Smooth muscle cell (in vitro differentiated cells): ENCODE data around the gene SERGEF. TPM values are rescaled to one million over a fixed set of nuclear protein-coding genes. Genes with fewer than 3 reads are reported as not detected.

Experiments
- DNase-seq: peaks from one replicate; lab custom pipeline; 2025; ENCODE audit not compliant: unreplicated experiment; lab: John Stamatoyannopoulos, UW
- H2AFZ ChIP-seq: fragments of 200-600 bp; sonication (generic); 2 replicates; pipeline ENCODE4 v1.6.0; 2016; ENCODE audit warnings: antibody characterized with exemption, low read depth, mild to moderate bottlenecking
- H3F3A ChIP-seq: fragments of 200-600 bp; sonication (generic); 2 replicates; pipeline ENCODE4 v1.6.0; 2017; ENCODE audit warnings: antibody characterized with exemption, low read depth
- H3K27ac ChIP-seq: fragments of 200-600 bp; sonication (generic); 2 replicates; pipeline ENCODE4 v1.5.1; 2016; ENCODE audit warnings: low read depth, mild to moderate bottlenecking
- H3K27me3 ChIP-seq: fragments of 200-600 bp; sonication (generic); 2 replicates; pipeline ENCODE4 v1.6.1; 2016; ENCODE audit warnings: low read depth, mild to moderate bottlenecking
- H3K36me3 ChIP-seq: fragments of 200-600 bp; sonication (generic); 2 replicates; pipeline ENCODE4 v1.5.1; 2016; ENCODE audit warnings: low read depth
- H3K4me1 ChIP-seq: fragments of 200-600 bp; sonication (generic); 2 replicates; pipeline ENCODE4 v1.5.1; 2016; ENCODE audit warnings: low read depth
- H3K4me2 ChIP-seq: fragments of 200-600 bp; sonication (generic); 2 replicates; pipeline ENCODE4 v1.6.0; 2016; ENCODE audit warnings: mild to moderate bottlenecking
- H3K4me3 ChIP-seq: fragments of 200-600 bp; sonication (generic); 2 replicates; pipeline ENCODE4 v1.5.1; 2016; ENCODE audit warnings: mild to moderate bottlenecking
- H3K79me2 ChIP-seq: fragments of 200-600 bp; sonication (generic); 2 replicates; pipeline ENCODE4 v1.6.0; 2016; ENCODE audit warnings: low read depth, mild to moderate bottlenecking
- H3K9ac ChIP-seq: fragments of 200-600 bp; sonication (generic); 2 replicates; pipeline ENCODE4 v1.6.0; 2016; ENCODE audit warnings: low read depth
- H3K9me3 ChIP-seq: fragments of 200-600 bp; sonication (generic); replicated peaks from 2 replicates; pipeline ENCODE4 v1.5.1; 2016; ENCODE audit warnings: low read depth
- H4K20me1 ChIP-seq: fragments of 200-600 bp; sonication (generic); 2 replicates; pipeline ENCODE4 v1.6.0; 2016; ENCODE audit warnings: low read depth
- CTCF ChIP-seq: fragments of 200-600 bp; sonication (generic); IDR thresholded peaks from 2 replicates; pipeline ENCODE4 v1.5.1; 2017; ENCODE audit warnings: borderline replicate concordance, mild to moderate bottlenecking, antibody characterized with exemption; ENCODE audit not compliant: insufficient read depth, poor library complexity, severe bottlenecking
- WGBS: methylation state at CpG from one replicate; pipeline ENCODE4 v1.1.7; 2016; ENCODE audit warnings: low lambda C conversion rate; 5-methylcytosine and 5-hydroxymethylcytosine counted together
- polyA plus RNA-seq: library from polyadenylated mRNA; unstranded; fragments of >200 nt; fragmentation: Nextera tagmentation; extraction: Ambion mirVana; gene quantifications from 2 replicates; pipeline ENCODE4 v1.2.1, GENCODE V29; 2016
- total RNA-seq: library from RNA; depleted of rRNA; stranded (reverse); fragments of >200 nt; gene quantifications from 2 replicates; pipeline ENCODE4 v1.2.3, GENCODE V29; 2014

SERGEF gene
- total and polyA plus RNA-seq, 2 experiments from 2014 or later, result 4.9 to 7.4 TPM

DNA sequence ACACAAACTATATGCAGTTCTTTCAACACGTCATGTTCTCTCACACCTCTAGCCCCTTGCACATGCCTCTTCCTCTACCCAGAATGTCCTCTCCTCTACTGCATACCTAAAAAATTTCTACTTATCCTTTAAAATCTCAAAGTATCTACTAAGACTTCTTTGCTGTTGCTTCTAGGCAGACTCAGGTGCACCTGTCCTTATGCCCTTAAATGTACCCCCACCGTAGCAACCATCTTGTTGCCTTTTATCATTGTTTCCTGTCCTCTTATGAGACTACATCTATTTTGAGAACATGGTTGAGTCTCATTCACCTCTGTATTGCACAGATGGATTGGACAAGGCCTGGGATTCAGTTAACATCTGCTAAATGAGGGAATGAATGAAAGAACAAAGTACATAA is 134.1 kb downstream of the SERGEF start:
- no peaks in the 10 kb centered on the region for H3K4me1 ChIP-seq
- H3K27me3 ChIP-seq, result no peaks in the 10 kb centered on the region
- DNase-seq, result no peak
- no peaks in the 10 kb centered on the region for H4K20me1 ChIP-seq
- no peak for TF ChIP-seq CTCF
- no peaks in the 10 kb centered on the region for H3K36me3 ChIP-seq
- no peak overlapping the region for H3K9ac ChIP-seq
- 99% methylated on average over 2 of the region's 2 CpGs for WGBS
- no peaks in the 10 kb centered on the region for H3F3A ChIP-seq
- no peak overlapping the region for H3K4me3 ChIP-seq
- no peaks in the 10 kb centered on the region for H3K9me3 ChIP-seq
- H3K27ac ChIP-seq, result no peak overlapping the region
- H3K4me2 ChIP-seq, result no peak overlapping the region
- no peaks in the 10 kb centered on the region for H3K79me2 ChIP-seq
- H2AFZ ChIP-seq, result no peak overlapping the region

GRCh38 chr11:17877886-17878285 is 135.0 kb downstream of the SERGEF start:
- 94% methylated on average over 3 of the region's 3 CpGs for WGBS
- Histone ChIP-seq H3K36me3 (no peaks in the 10 kb centered on the region), H3K27me3 (no peaks in the 10 kb centered on the region), H3K9me3 (no peaks in the 10 kb centered on the region), H3K27ac (no peak overlapping the region), H3F3A (no peaks in the 10 kb centered on the region), H3K79me2 (no peaks in the 10 kb centered on the region), H2AFZ (no peak overlapping the region), H3K4me1 (no peaks in the 10 kb centered on the region), H4K20me1 (no peaks in the 10 kb centered on the region), H3K9ac (no peak overlapping the region), H3K4me3 (no peak overlapping the region), H3K4me2 (no peak overlapping the region)
- DNase-seq, result no peak
- no peak for TF ChIP-seq CTCF

GRCh38 chr11:17876827-17877226 is 136.0 kb downstream of the SERGEF start:
- H3K27ac ChIP-seq, result no peak overlapping the region
- no peaks in the 10 kb centered on the region for H3K9me3 ChIP-seq
- H2AFZ ChIP-seq, result no peak overlapping the region
- no peaks in the 10 kb centered on the region for H4K20me1 ChIP-seq
- WGBS, result 74% methylated on average over 3 of the region's 3 CpGs
- H3K36me3 ChIP-seq, result no peaks in the 10 kb centered on the region
- no peak overlapping the region for H3K9ac ChIP-seq
- no peak for DNase-seq
- no peaks in the 10 kb centered on the region for H3K4me1 ChIP-seq
- H3K4me2 ChIP-seq, result no peak overlapping the region
- no peaks in the 10 kb centered on the region for H3F3A ChIP-seq
- H3K4me3 ChIP-seq, result no peak overlapping the region
- no peaks in the 10 kb centered on the region for H3K27me3 ChIP-seq
- TF ChIP-seq CTCF, result no peak
- no peaks in the 10 kb centered on the region for H3K79me2 ChIP-seq

DNA sequence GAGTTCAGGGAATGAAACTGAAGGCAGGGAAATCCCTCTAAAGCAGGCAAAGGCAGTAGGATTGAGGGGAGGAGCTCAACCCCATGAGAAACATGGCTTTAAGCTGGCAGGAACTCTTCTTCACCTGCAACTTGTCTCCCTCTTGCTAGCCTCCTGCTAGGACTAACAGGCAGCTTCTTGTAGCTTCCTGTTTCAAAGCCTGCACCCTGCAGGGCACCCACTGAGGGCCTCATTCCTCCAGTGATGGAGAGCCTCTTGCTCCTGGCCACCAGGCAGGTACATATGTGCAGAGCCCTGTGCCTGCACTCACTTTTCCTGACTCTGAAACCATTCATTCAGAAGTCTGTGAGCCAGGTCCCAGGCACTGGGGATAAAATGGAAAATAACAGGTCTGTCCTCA is 137.0 kb downstream of the SERGEF start:
- Histone ChIP-seq H3K4me2 (no peak overlapping the region), H3K9ac (no peak overlapping the region), H2AFZ (no peak overlapping the region), H3K4me3 (no peak overlapping the region), H3K36me3 (no peaks in the 10 kb centered on the region), H3K27me3 (no peaks in the 10 kb centered on the region), H3K9me3 (no peaks in the 10 kb centered on the region), H3K79me2 (no peaks in the 10 kb centered on the region), H4K20me1 (no peaks in the 10 kb centered on the region), H3K4me1 (no peaks in the 10 kb centered on the region), H3K27ac (no peak overlapping the region), H3F3A (no peaks in the 10 kb centered on the region)
- no peak for DNase-seq
- TF ChIP-seq CTCF, result no peak
